H1 (cell line): ENCODE measurements around the gene TMPRSS9. TPM values are rescaled to one million over a fixed set of nuclear protein-coding genes. Genes with fewer than 3 reads are reported as not detected.

ENCODE experiments used
- CTCF ChIA-PET: fragments of 300-600 bp; sonication (Branson Sonifier 250); formaldehyde crosslinking; loops from one replicate; lab custom pipeline; 2021; ENCODE audit not compliant: partially characterized antibody; lab: Charles Lee
- POLR2A ChIA-PET: fragments of 300-600 bp; sonication (Branson Sonifier 250); formaldehyde crosslinking; loops from one replicate; lab custom pipeline; 2021; ENCODE audit warnings: inconsistent platforms; ENCODE audit not compliant: partially characterized antibody; lab: Charles Lee
- DNase-seq, 2 experiments: peaks; one replicate each; pipeline versions ENCODE4 v3.0.0 to v3.0.0-alpha.2; 2010 to 2022; ENCODE audit warnings: low spot score in 2 of 2, low read depth in 1 of 2, mixed read lengths in 1 of 2
- FAIRE-seq: peaks from 2 replicates; lab custom pipeline; 2011; peaks lifted over from hg19 to GRCh38; lab: Jason Lieb, UNC
- H2AFZ ChIP-seq: 2 replicates; pipeline ENCODE4 v1.8.1; 2012; ENCODE audit warnings: low read length, inconsistent platforms
- H2AK5ac ChIP-seq: 2 replicates; pipeline ENCODE4 v1.6.1; 2013; ENCODE audit warnings: low read depth, low read length
- H2BK120ac ChIP-seq: replicated peaks from 2 replicates; pipeline ENCODE3; 2013; ENCODE audit warnings: low read depth, low read length, inconsistent platforms
- H2BK12ac ChIP-seq: 2 replicates; pipeline ENCODE4 v1.6.1; 2013; ENCODE audit warnings: low read depth, low read length
- H2BK15ac ChIP-seq: 2 replicates; pipeline ENCODE4 v1.6.1; 2013; ENCODE audit warnings: low read length
- H2BK20ac ChIP-seq: 2 replicates; pipeline ENCODE4 v1.6.1; 2013; ENCODE audit warnings: low read length
- H2BK5ac ChIP-seq: 2 replicates; pipeline ENCODE4 v1.6.1; 2013; ENCODE audit warnings: low read depth, low read length
- H3K14ac ChIP-seq: 2 replicates; pipeline ENCODE4 v1.6.1; 2013; ENCODE audit warnings: inconsistent platforms; ENCODE audit not compliant: insufficient read length
- H3K18ac ChIP-seq: 2 replicates; pipeline ENCODE4 v1.6.1; 2013; ENCODE audit warnings: low read length; ENCODE audit errors: extremely low read depth
- H3K23ac ChIP-seq: 2 replicates; pipeline ENCODE4 v1.6.1; 2013; ENCODE audit warnings: inconsistent platforms; ENCODE audit not compliant: insufficient read length
- H3K23me2 ChIP-seq: 2 replicates; pipeline ENCODE4 v1.6.1; 2013; ENCODE audit warnings: low read depth, low read length
- H3K27ac ChIP-seq: 2 replicates; pipeline ENCODE4 v1.6.1; 2011; ENCODE audit warnings: low read depth, low read length, inconsistent platforms
- H3K27me3 ChIP-seq, 4 experiments: replicated peaks in 1 of 4; 1 replicate in 1 of 4; 2 replicates in 3 of 4; pipeline versions ENCODE4 v1.6.1 to v1.8.1; 2011 to 2013; ENCODE audit warnings: low read length in 3 of 4, mild to moderate bottlenecking in 3 of 4, inconsistent platforms in 2 of 4, mixed read lengths in 2 of 4, moderate library complexity in 1 of 4; ENCODE audit not compliant: control insufficient read depth in 3 of 4, insufficient read depth in 3 of 4; ENCODE audit errors: extremely low read depth in 1 of 4
- H3K36me3 ChIP-seq, 4 experiments: 2 replicates each; pipeline versions ENCODE4 v1.6.1 to v1.8.1; 2011 to 2013; ENCODE audit warnings: mild to moderate bottlenecking in 4 of 4, low read length in 3 of 4, moderate library complexity in 2 of 4, control low read depth in 1 of 4, inconsistent platforms in 1 of 4; ENCODE audit not compliant: insufficient read depth in 4 of 4, control insufficient read depth in 2 of 4
- H3K4ac ChIP-seq: replicated peaks from 2 replicates; pipeline ENCODE3; 2013; ENCODE audit warnings: low read length, low read depth, mixed read lengths, inconsistent platforms; ENCODE audit not compliant: insufficient read length
- H3K4me1 ChIP-seq, 4 experiments: replicated peaks in 1 of 4; 1 replicate in 1 of 4; 2 replicates in 3 of 4; pipeline versions ENCODE4 v1.6.1 to v1.8.1; 2011 to 2013; ENCODE audit warnings: low read length in 3 of 4, inconsistent platforms in 2 of 4, mixed read lengths in 1 of 4; ENCODE audit not compliant: insufficient read depth in 4 of 4, control insufficient read depth in 3 of 4
- H3K4me2 ChIP-seq, 2 experiments: 2 replicates each; pipeline versions ENCODE4 v1.6.1 to v1.8.1; 2011 to 2013; ENCODE audit warnings: low read depth in 2 of 2, low read length in 2 of 2, control low read depth in 1 of 2, inconsistent platforms in 1 of 2, mild to moderate bottlenecking in 1 of 2; ENCODE audit not compliant: insufficient read depth in 1 of 2
- H3K4me3 ChIP-seq, 4 experiments: fragments of 200-600, 300-600 bp in 1 of 4; sonication (generic), shearing (Covaris generic), sonication (Bioruptor Twin) in 1 of 4; 2 replicates each; pipeline versions ENCODE4 v1.5.1 to v1.8.1; 2011 to 2016; ENCODE audit warnings: low read length in 4 of 4, low read depth in 3 of 4, control low read depth in 2 of 4, inconsistent platforms in 2 of 4, mild to moderate bottlenecking in 2 of 4, mixed read lengths in 1 of 4, moderate library complexity in 1 of 4; ENCODE audit not compliant: insufficient read depth in 2 of 4; ENCODE audit errors: extremely low read depth in 1 of 4
- H3K56ac ChIP-seq: replicated peaks from 2 replicates; pipeline ENCODE3; 2013; ENCODE audit warnings: low read depth, mild to moderate bottlenecking, mixed read lengths, low read length, inconsistent platforms; ENCODE audit not compliant: insufficient read length
- H3K79me1 ChIP-seq: 2 replicates; pipeline ENCODE4 v1.6.1; 2013; ENCODE audit warnings: low read depth, low read length, control low read depth
- H3K79me2 ChIP-seq, 2 experiments: 2 replicates each; pipeline versions ENCODE4 v1.6.1 to v1.8.1; 2012 to 2013; ENCODE audit warnings: low read length in 2 of 2, mild to moderate bottlenecking in 2 of 2, inconsistent platforms in 1 of 2; ENCODE audit not compliant: insufficient read depth in 2 of 2, control insufficient read depth in 1 of 2
- H3K9ac ChIP-seq, 4 experiments: replicated peaks in 1 of 4; 1 replicate in 1 of 4; 2 replicates in 3 of 4; pipeline versions ENCODE4 v1.6.1 to v1.8.1; 2011 to 2013; ENCODE audit warnings: low read depth in 3 of 4, low read length in 3 of 4, control low read depth in 2 of 4, mild to moderate bottlenecking in 2 of 4, moderate library complexity in 2 of 4, inconsistent platforms in 1 of 4; ENCODE audit errors: extremely low read depth in 1 of 4
- H3K9me3 ChIP-seq, 2 experiments: 2 replicates each; pipeline versions ENCODE4 v1.6.1 to v1.8.1; 2012 to 2013; ENCODE audit warnings: mild to moderate bottlenecking in 2 of 2, moderate library complexity in 2 of 2, control low read depth in 1 of 2, inconsistent platforms in 1 of 2, low read depth in 1 of 2, low read length in 1 of 2, mixed read lengths in 1 of 2; ENCODE audit not compliant: insufficient read depth in 2 of 2
- H4K20me1 ChIP-seq, 2 experiments: replicated peaks in 1 of 2; 2 replicates each; pipeline versions ENCODE3 to v1.8.1; 2011 to 2013; ENCODE audit warnings: inconsistent platforms in 2 of 2, low read length in 2 of 2, mild to moderate bottlenecking in 1 of 2; ENCODE audit not compliant: insufficient read depth in 2 of 2, control insufficient read depth in 1 of 2
- H4K5ac ChIP-seq: 2 replicates; pipeline ENCODE4 v1.6.1; 2013; ENCODE audit warnings: low read length, low read depth, mixed read lengths, inconsistent platforms; ENCODE audit not compliant: insufficient read length
- H4K8ac ChIP-seq: 2 replicates; pipeline ENCODE4 v1.8.0; 2013; ENCODE audit warnings: mild to moderate bottlenecking, moderate library complexity, low read length, inconsistent platforms; ENCODE audit not compliant: insufficient read depth; ENCODE audit errors: extremely low read depth
- H4K91ac ChIP-seq: replicated peaks from 2 replicates; pipeline ENCODE3; 2013; ENCODE audit warnings: low read length, mixed read lengths, inconsistent platforms; ENCODE audit not compliant: insufficient read length
- BRCA1 ChIP-seq: IDR thresholded peaks from 2 replicates; pipeline ENCODE4 v1.6.1; 2012; ENCODE audit warnings: low read depth, low read length, improper control_type of control experiment
- CBX8 ChIP-seq: fragments of 300-800, 300-1000 bp; sonication (generic); IDR thresholded peaks from 2 replicates; pipeline ENCODE4 v1.7.1; 2016; ENCODE audit warnings: low read depth, low read length, borderline replicate concordance
- E2F6 ChIP-seq: IDR thresholded peaks from 2 replicates; pipeline ENCODE4 v1.6.1; 2012; ENCODE audit warnings: inconsistent platforms
- GABPA ChIP-seq: IDR thresholded peaks from 2 replicates; pipeline ENCODE4 v1.6.1; 2011; ENCODE audit warnings: mild to moderate bottlenecking, low read length, moderate library complexity, borderline replicate concordance; ENCODE audit not compliant: insufficient read depth
- MAFK ChIP-seq: IDR thresholded peaks from 2 replicates; pipeline ENCODE4 v1.6.1; 2012; ENCODE audit warnings: low read depth, mild to moderate bottlenecking, improper control_type of control experiment, low read length
- SP2 ChIP-seq: IDR thresholded peaks from 2 replicates; pipeline ENCODE4 v1.6.1; 2012; ENCODE audit warnings: mild to moderate bottlenecking, low read length, inconsistent platforms
- SP4 ChIP-seq: IDR thresholded peaks from 2 replicates; pipeline ENCODE4 v1.6.1; 2012; ENCODE audit warnings: low read length, inconsistent platforms
- SUZ12 ChIP-seq: fragments of 200-600 bp; sonication (generic); IDR thresholded peaks from 2 replicates; pipeline ENCODE4 v1.6.1; 2012; ENCODE audit warnings: mild to moderate bottlenecking, inconsistent platforms, low read length, moderate library complexity, mixed read lengths
- TAF7 ChIP-seq: optimal IDR thresholded peaks from 2 replicates; pipeline ENCODE3; 2011; ENCODE audit warnings: low read depth, mild to moderate bottlenecking, inconsistent platforms, low read length, moderate library complexity, borderline replicate concordance
- TCF12 ChIP-seq: IDR thresholded peaks from 2 replicates; pipeline ENCODE4 v1.6.1; 2011; ENCODE audit warnings: low read depth, mild to moderate bottlenecking, low read length
- YY1 ChIP-seq: IDR thresholded peaks from 2 replicates; pipeline ENCODE4 v1.6.1; 2011; ENCODE audit warnings: low read depth, mild to moderate bottlenecking, low read length
- WGBS, 2 experiments: shearing (Covaris generic) in 1 of 2; methylation state at CpG; one replicate each; pipeline versions ENCODE4 v1.1.6 to v1.1.7; 2013 to 2015; ENCODE audit warnings: low lambda C conversion rate in 2 of 2, mixed read lengths in 2 of 2, inconsistent platforms in 1 of 2, low coverage in 1 of 2, missing lambda C conversion rate in 1 of 2; ENCODE audit not compliant: insufficient replicate concordance in 2 of 2, insufficient coverage in 1 of 2, insufficient read length in 1 of 2; ENCODE audit errors: extremely low coverage in 1 of 2, missing lambda C conversion rate in 1 of 2; 5-methylcytosine and 5-hydroxymethylcytosine counted together
- polyA plus RNA-seq, 7 experiments: library from polyadenylated mRNA; depleted of rRNA in 3 of 7; stranded (reverse) in 5 of 7; unstranded in 2 of 7; fragments of >200 nt in 5 of 7; fragments of 200-250 nt in 2 of 7; gene quantifications; 1 replicate in 5 of 7; 2 replicates in 1 of 7; 4 replicates in 1 of 7; pipeline versions ENCODE4 v1.2.1 to v1.2.3, GENCODE V29; 2011 to 2013; ENCODE audit warnings: missing spikeins in 2 of 7, mixed read lengths in 2 of 7
- total RNA-seq: library from RNA; stranded (reverse); fragmentation: NEBNext Ultra II Directional; extraction: Animal tissue kit (Norgen Biotek cat#: 25700); gene quantifications from 2 replicates; pipeline ENCODE4 v1.2.1, GENCODE V29; 2021
- TF ChIP-seq, protein P1 (sequence below): IDR thresholded peaks from 2 replicates; pipeline ENCODE4 v1.6.1; 2012; ENCODE audit warnings: low read length, inconsistent platforms

The TMPRSS9 gene
- total and polyA plus RNA-seq, 2 of the 8 experiments (the other 6 are each of a cell fraction or from before 2014, with no cell fraction given): 0.15 to 0.19 TPM

DNA sequence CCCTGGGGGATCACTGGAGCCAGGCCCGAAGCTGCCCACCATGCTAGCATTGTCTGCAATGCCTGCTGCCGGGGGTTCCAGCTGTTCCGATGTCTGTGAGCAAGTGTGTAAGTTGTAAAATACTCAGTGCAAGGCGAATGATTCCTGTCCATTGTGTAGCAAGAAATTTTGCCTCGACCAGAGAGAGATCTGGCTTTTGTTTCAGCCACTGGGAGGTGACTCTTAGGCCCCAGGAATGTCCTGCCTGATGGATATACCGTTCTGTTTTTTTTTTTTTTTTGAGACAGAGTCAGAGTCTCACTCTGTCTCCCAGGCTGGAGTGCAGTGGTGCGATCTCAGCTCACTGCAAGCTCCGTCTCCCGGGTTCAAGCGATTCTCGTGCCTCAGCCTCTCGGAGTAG is 108.5 kb downstream of the TMPRSS9 start:
- Histone ChIP-seq H3K27ac (no peak overlapping the region), H4K20me1 (peaks cover 0 to 1% of the 10 kb centered on the region in 2 experiments), H3K14ac (no peak overlapping the region), H3K18ac (no peak overlapping the region), H2BK15ac (0 out of 2 replicates have a peak overlapping the region, but pooled peaks have one; percentile 9), H2BK12ac (no peak overlapping the region), H3K79me1 (no peaks in the 10 kb centered on the region), H3K23me2 (no peaks in the 10 kb centered on the region), H3K9ac (no peak overlapping the region), H3K56ac (no peak overlapping the region), H3K4me3 (no peak overlapping the region), H2BK5ac (no peak overlapping the region), H4K5ac (no peak overlapping the region), H3K4me2 (no peak overlapping the region), H3K36me3 (no peaks in the 10 kb centered on the region), H2AFZ (no peak overlapping the region), H2BK20ac (no peak overlapping the region), H3K4ac (no peak overlapping the region), H3K9me3 (no peaks in the 10 kb centered on the region), H4K8ac (no peak overlapping the region), H3K4me1 (peaks cover 0 to 7% (median 0%) of the 10 kb centered on the region in 4 experiments; a peak in 2 of 7 replicates), H2AK5ac (no peak overlapping the region), H2BK120ac (no peak overlapping the region), H3K23ac (no peak overlapping the region), H4K91ac (no peak overlapping the region), H3K79me2 (no peaks in the 10 kb centered on the region), H3K27me3 (no peaks in the 10 kb centered on the region)
- FAIRE-seq: no peak
- no peak for DNase-seq
- 73% methylated on average over 12 of the region's 12 CpGs; no CpG with 5 or more reads in 1 of the 2 experiments for WGBS, 2 experiments
- POLR2A ChIA-PET: interaction anchor here (0.9 to 1.3 kb wide), 3 partner anchors 9 to 313 kb away, joined by 3 to 4 read pairs (median 3); no protein-coding TSS in a partner anchor
- CTCF ChIA-PET: interaction anchor here (0.6 to 12.9 kb wide), 4 partner anchors 143 to 168 kb away, joined by 3 to 133 read pairs (median 20); no protein-coding TSS in a partner anchor
- TF ChIP-seq TCF12: no peak
- TF ChIP-seq SP2: no peak
- TF ChIP-seq, protein P1, sequence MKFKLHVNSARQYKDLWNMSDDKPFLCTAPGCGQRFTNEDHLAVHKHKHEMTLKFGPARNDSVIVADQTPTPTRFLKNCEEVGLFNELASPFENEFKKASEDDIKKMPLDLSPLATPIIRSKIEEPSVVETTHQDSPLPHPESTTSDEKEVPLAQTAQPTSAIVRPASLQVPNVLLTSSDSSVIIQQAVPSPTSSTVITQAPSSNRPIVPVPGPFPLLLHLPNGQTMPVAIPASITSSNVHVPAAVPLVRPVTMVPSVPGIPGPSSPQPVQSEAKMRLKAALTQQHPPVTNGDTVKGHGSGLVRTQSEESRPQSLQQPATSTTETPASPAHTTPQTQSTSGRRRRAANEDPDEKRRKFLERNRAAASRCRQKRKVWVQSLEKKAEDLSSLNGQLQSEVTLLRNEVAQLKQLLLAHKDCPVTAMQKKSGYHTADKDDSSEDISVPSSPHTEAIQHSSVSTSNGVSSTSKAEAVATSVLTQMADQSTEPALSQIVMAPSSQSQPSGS: no peak
- TF ChIP-seq GABPA: no peak
- TF ChIP-seq YY1: no peak
- TF ChIP-seq BRCA1: no peak
- no peak for TF ChIP-seq E2F6
- TF ChIP-seq MAFK: no peak
- no peak for TF ChIP-seq SUZ12
- no peak for TF ChIP-seq TAF7
- TF ChIP-seq SP4: no peak
- TF ChIP-seq CBX8: no peak
